ENCODE results near the gene SLC5A2. TPM values are rescaled to one million over a fixed set of nuclear protein-coding genes. Genes with fewer than 3 reads are reported as not detected.
A peak's percentile ranks its signal among the peaks of the same experiment; 100 is the strongest.

SLC5A2 gene
- polyA plus RNA-seq, 3 donors, result 0.04 TPM; not detected in 2

- Histone ChIP-seq H3K4me3 (replicated peaks in 1 of 3; ENCODE audit: low read depth in 2 of 3, low read length in 3 of 3) (peak overlapping the region; percentile 67 to 98 (median 96)), H3K36me3 (replicated peaks in 1 of 2; ENCODE audit: control insufficient read depth in 1 of 2, insufficient read depth in 2 of 2, low read length in 2 of 2) (no peaks in the 10 kb centered on the region), H3K27ac (ENCODE audit: low read depth in 1 of 2, low read length in 2 of 2) (peak overlapping the region; percentile 81 to 94), H3K27me3 (ENCODE audit: control insufficient read depth in 2 of 2, insufficient read depth in 2 of 2, low read length in 2 of 2) (no peaks in the 10 kb centered on the region), H3K4me2 (replicated peaks; ENCODE audit: extremely low read depth, low read length, poor library complexity, severe bottlenecking) (peak overlapping the region; percentile 91), H3K9me3 (replicated peaks in 1 of 2; ENCODE audit: control insufficient read depth in 1 of 2, insufficient read depth in 1 of 2, low read length in 2 of 2) (no peaks in the 10 kb centered on the region), H3K9ac (ENCODE audit: insufficient read depth, low read length, poor library complexity, severe bottlenecking) (peak overlapping the region; percentile 95), H2AFZ (ENCODE audit: insufficient read depth, low read depth, low read length, poor library complexity, severe bottlenecking) (peak overlapping the region; percentile 97), H3K4me1 (ENCODE audit: control insufficient read depth in 1 of 2, insufficient read depth in 2 of 2, low read length in 2 of 2) (peaks cover 32 to 39% of the 10 kb centered on the region in 2 donors), H4K20me1 (ENCODE audit: insufficient read depth, low read length) (no peaks in the 10 kb centered on the region), H3K79me2 (ENCODE audit: insufficient read depth, low read length) (peaks cover 18% of the 10 kb centered on the region)
- peaks cover 45% of the 10 kb centered on the region for H3K4me1 Mint-ChIP-seq
- 4% methylated on average over 5 of the region's 12 CpGs for WGBS (ENCODE audit: insufficient coverage)
- peak overlapping the region; percentile 82 to 95 (median 92) for H3K27ac Mint-ChIP-seq
- intact Hi-C loops (cut with micrococcal nuclease), result no loop called here
- H3K9me3 Mint-ChIP-seq, result peaks cover 0 to 3% (median 0%) of the 10 kb centered on the region in 7 donors
- H3K36me3 Mint-ChIP-seq, result peaks cover 6 to 11% of the 10 kb centered on the region in 2 donors
- no peak for TF ChIP-seq CTCF (IDR thresholded peaks at IDR 0.05)
- no peak for DNase-seq
- H3K4me3 Mint-ChIP-seq, result peak overlapping the region; percentile 90 to 91
- no peaks in the 10 kb centered on the region for H3K27me3 Mint-ChIP-seq (ENCODE audit: low read depth in 3 of 3)
Measured at GRCh38 chr16:31507617-31507928, 24.6 kb downstream of the SLC5A2 start.

GRCh38 chr16:31507929-31508705, 25.2 kb downstream of the SLC5A2 start, which contains the start of gene RUSF1:
Gene RUSF1, minus strand, starts transcription at chr16:31508391. Its CDS starts 18 bp downstream, at chr16:31508373.
- H3K4me1 Mint-ChIP-seq, result peaks cover 45% of the 10 kb centered on the region
- Histone ChIP-seq H3K4me1 (ENCODE audit: control insufficient read depth in 1 of 2, insufficient read depth in 2 of 2, low read length in 2 of 2) (peaks cover 32 to 39% of the 10 kb centered on the region in 2 donors), H3K36me3 (replicated peaks in 1 of 2; ENCODE audit: control insufficient read depth in 1 of 2, insufficient read depth in 2 of 2, low read length in 2 of 2) (no peaks in the 10 kb centered on the region), H4K20me1 (ENCODE audit: insufficient read depth, low read length) (no peaks in the 10 kb centered on the region), H3K9me3 (replicated peaks in 1 of 2; ENCODE audit: control insufficient read depth in 1 of 2, insufficient read depth in 1 of 2, low read length in 2 of 2) (peaks cover 0 to 3% of the 10 kb centered on the region in 2 donors), H3K79me2 (ENCODE audit: insufficient read depth, low read length) (peaks cover 18% of the 10 kb centered on the region), H3K27me3 (ENCODE audit: control insufficient read depth in 2 of 2, insufficient read depth in 2 of 2, low read length in 2 of 2) (no peaks in the 10 kb centered on the region), H3K4me3 (replicated peaks in 1 of 3; ENCODE audit: low read depth in 2 of 3, low read length in 3 of 3) (peak within 1 kb of the TSS; percentile 67 to 98 (median 96)), H3K9ac (ENCODE audit: insufficient read depth, low read length, poor library complexity, severe bottlenecking) (peak within 1 kb of the TSS; percentile 95), H3K4me2 (replicated peaks; ENCODE audit: extremely low read depth, low read length, poor library complexity, severe bottlenecking) (peak within 1 kb of the TSS; percentile 91), H3K27ac (ENCODE audit: low read depth in 1 of 2, low read length in 2 of 2) (peak within 1 kb of the TSS; percentile 81 to 94), H2AFZ (ENCODE audit: insufficient read depth, low read depth, low read length, poor library complexity, severe bottlenecking) (peak within 1 kb of the TSS; percentile 97)
- peak within 1 kb of the TSS; percentile 84 to 95 (median 92) for H3K27ac Mint-ChIP-seq
- H3K9me3 Mint-ChIP-seq, result peaks cover 0 to 5% (median 2%) of the 10 kb centered on the region in 7 donors
- peak within 1 kb of the TSS; percentile 90 to 91 for H3K4me3 Mint-ChIP-seq
- under 1% methylated on average over 63 of the region's 65 CpGs for WGBS (ENCODE audit: insufficient coverage)
- no peak for TF ChIP-seq CTCF (IDR thresholded peaks at IDR 0.05)
- H3K27me3 Mint-ChIP-seq (ENCODE audit: low read depth in 3 of 3), result no peaks in the 10 kb centered on the region
- intact Hi-C loops (cut with micrococcal nuclease), result no loop called here
- peak; percentile 77 to 80 (median 79) for DNase-seq
- H3K36me3 Mint-ChIP-seq, result peaks cover 6 to 11% of the 10 kb centered on the region in 2 donors

Data from CD14-positive monocyte (primary cell).